HEK293 (cell line): ENCODE results near the gene FSD2.

ENCODE experiments used
- GFI1B ChIP-seq: fragments of 450-650 bp; formaldehyde crosslinking; IDR thresholded peaks from 2 replicates; pipeline ENCODE4 v1.5.1; 2016; ENCODE audit warnings: missing biosample characterization, missing genetic modification characterization
- GLI2 ChIP-seq: fragments of 450-650 bp; formaldehyde crosslinking; IDR thresholded peaks from 2 replicates; pipeline ENCODE4; 2017; ENCODE audit warnings: missing biosample characterization, missing genetic modification characterization, low read depth, borderline replicate concordance
- HOXD13 ChIP-seq: sonication (generic); formaldehyde crosslinking; IDR thresholded peaks from 2 replicates; pipeline ENCODE4 v1.8.0; 2022; ENCODE audit warnings: missing genetic modification reagents, borderline replicate concordance
- IKZF3 ChIP-seq: fragments of 450-650 bp; IDR thresholded peaks from 2 replicates; pipeline ENCODE4 v1.5.0; 2018; ENCODE audit warnings: missing biosample characterization, mild to moderate bottlenecking, missing genetic modification characterization, moderate library complexity
- KLF16 ChIP-seq: fragments of 450-650 bp; formaldehyde crosslinking; IDR thresholded peaks from 2 replicates; pipeline ENCODE4 v1.5.1; 2017; ENCODE audit warnings: missing biosample characterization, missing genetic modification characterization
- SP2 ChIP-seq: fragments of 450-650 bp; formaldehyde crosslinking; IDR thresholded peaks from 2 replicates; pipeline ENCODE4 v1.5.1; 2016; ENCODE audit warnings: missing biosample characterization, missing genetic modification characterization
- WT1 ChIP-seq: fragments of 450-650 bp; formaldehyde crosslinking; IDR thresholded peaks from 2 replicates; pipeline ENCODE4 v1.5.1; 2016; ENCODE audit warnings: missing biosample characterization, missing genetic modification characterization
- YY1 ChIP-seq: fragments of 450-650 bp; formaldehyde crosslinking; IDR thresholded peaks from 2 replicates; pipeline ENCODE4 v1.5.1; 2018; ENCODE audit warnings: missing biosample characterization, missing genetic modification characterization
- ZFHX2 ChIP-seq: fragments of 450-650 bp; formaldehyde crosslinking; conservative IDR thresholded peaks from 2 replicates; pipeline ENCODE4 v1.5.1; 2016; ENCODE audit warnings: missing biosample characterization, missing genetic modification characterization
- ZFP3 ChIP-seq: fragments of 450-650 bp; formaldehyde crosslinking; IDR thresholded peaks from 2 replicates; pipeline ENCODE4 v1.5.1; 2016; ENCODE audit warnings: low read depth, missing biosample characterization, missing genetic modification characterization
- ZFP69B ChIP-seq: fragments of 450-650 bp; formaldehyde crosslinking; IDR thresholded peaks from 2 replicates; pipeline ENCODE4 v1.5.1; 2016; ENCODE audit warnings: missing biosample characterization, missing genetic modification characterization
- ZIC2 ChIP-seq: fragments of 450-650 bp; formaldehyde crosslinking; IDR thresholded peaks from 2 replicates; pipeline ENCODE4 v1.5.1; 2016; ENCODE audit warnings: missing biosample characterization, missing genetic modification characterization
- ZNF10 ChIP-seq: fragments of 450-650 bp; formaldehyde crosslinking; IDR thresholded peaks from 2 replicates; pipeline ENCODE4 v1.5.1; 2017; ENCODE audit warnings: missing biosample characterization, missing genetic modification characterization
- ZNF114 ChIP-seq: fragments of 450-650 bp; formaldehyde crosslinking; IDR thresholded peaks from 2 replicates; pipeline ENCODE4 v1.5.0; 2017; ENCODE audit warnings: missing biosample characterization, missing genetic modification characterization
- ZNF138 ChIP-seq: fragments of 450-650 bp; formaldehyde crosslinking; IDR thresholded peaks from 2 replicates; pipeline ENCODE4 v1.5.1; 2016; ENCODE audit warnings: missing biosample characterization, missing genetic modification characterization, borderline replicate concordance
- ZNF16 ChIP-seq: fragments of 450-650 bp; formaldehyde crosslinking; IDR thresholded peaks from 2 replicates; pipeline ENCODE4 v1.5.1; 2016; ENCODE audit warnings: low read depth, missing biosample characterization, missing genetic modification characterization
- ZNF169 ChIP-seq: fragments of 450-650 bp; formaldehyde crosslinking; IDR thresholded peaks from 2 replicates; pipeline ENCODE4 v1.5.1; 2016; ENCODE audit warnings: missing biosample characterization, missing genetic modification characterization
- ZNF23 ChIP-seq: fragments of 450-650 bp; formaldehyde crosslinking; IDR thresholded peaks from 2 replicates; pipeline ENCODE4 v1.5.1; 2016; ENCODE audit warnings: missing biosample characterization, missing genetic modification characterization, borderline replicate concordance
- ZNF24 ChIP-seq: fragments of 450-650 bp; formaldehyde crosslinking; IDR thresholded peaks from 2 replicates; pipeline ENCODE4 v1.5.1; 2016; ENCODE audit warnings: missing biosample characterization, missing genetic modification characterization
- ZNF302 ChIP-seq: fragments of 450-650 bp; formaldehyde crosslinking; IDR thresholded peaks from 2 replicates; pipeline ENCODE4 v1.5.1; 2016; ENCODE audit warnings: missing biosample characterization, missing genetic modification characterization, low read depth
- ZNF350 ChIP-seq: fragments of 450-650 bp; formaldehyde crosslinking; IDR thresholded peaks from 2 replicates; pipeline ENCODE4 v1.5.0; 2017; ENCODE audit warnings: missing biosample characterization, mild to moderate bottlenecking, missing genetic modification characterization
- ZNF366 ChIP-seq: fragments of 450-650 bp; formaldehyde crosslinking; conservative IDR thresholded peaks from 2 replicates; pipeline ENCODE4 v1.5.1; 2016; ENCODE audit warnings: missing biosample characterization, missing genetic modification characterization
- ZNF37A ChIP-seq: fragments of 450-650 bp; IDR thresholded peaks from 2 replicates; pipeline ENCODE4 v1.5.1; 2018; ENCODE audit warnings: missing biosample characterization, missing genetic modification characterization
- ZNF416 ChIP-seq: fragments of 450-650 bp; formaldehyde crosslinking; IDR thresholded peaks from 2 replicates; pipeline ENCODE4 v1.5.1; 2016; ENCODE audit warnings: missing biosample characterization, missing genetic modification characterization
- ZNF529 ChIP-seq: fragments of 450-650 bp; formaldehyde crosslinking; IDR thresholded peaks from 2 replicates; pipeline ENCODE4 v1.5.1; 2017; ENCODE audit warnings: missing genetic modification characterization, missing biosample characterization; ENCODE audit not compliant: insufficient replicate concordance
- ZNF549 ChIP-seq: fragments of 450-650 bp; IDR thresholded peaks from 2 replicates; pipeline ENCODE4 v1.5.1; 2018; ENCODE audit warnings: missing biosample characterization, missing genetic modification characterization, mild to moderate bottlenecking, inconsistent platforms, moderate library complexity
- ZNF558 ChIP-seq: fragments of 450-650 bp; formaldehyde crosslinking; IDR thresholded peaks from 2 replicates; pipeline ENCODE4 v1.5.1; 2016; ENCODE audit warnings: missing biosample characterization, missing genetic modification characterization
- ZNF585B ChIP-seq: fragments of 450-650 bp; formaldehyde crosslinking; IDR thresholded peaks from 2 replicates; pipeline ENCODE4 v1.5.1; 2016; ENCODE audit warnings: missing biosample characterization, missing genetic modification characterization
- ZNF596 ChIP-seq: fragments of 450-650 bp; IDR thresholded peaks from 2 replicates; pipeline ENCODE4 v1.5.0; 2018; ENCODE audit warnings: missing biosample characterization, mild to moderate bottlenecking, missing genetic modification characterization, moderate library complexity
- ZNF600 ChIP-seq: fragments of 450-650 bp; formaldehyde crosslinking; IDR thresholded peaks from 2 replicates; pipeline ENCODE4 v1.5.1; 2016; ENCODE audit warnings: missing biosample characterization, missing genetic modification characterization
- ZNF623 ChIP-seq: fragments of 450-650 bp; formaldehyde crosslinking; IDR thresholded peaks from 2 replicates; pipeline ENCODE4 v1.5.1; 2016; ENCODE audit warnings: missing biosample characterization, missing genetic modification characterization
- ZNF707 ChIP-seq: fragments of 450-650 bp; formaldehyde crosslinking; IDR thresholded peaks from 2 replicates; pipeline ENCODE4 v1.5.1; 2016; ENCODE audit warnings: missing biosample characterization, missing genetic modification characterization
- ZNF830 ChIP-seq: fragments of 450-650 bp; IDR thresholded peaks from 2 replicates; pipeline ENCODE4 v1.5.0; 2018; ENCODE audit warnings: missing biosample characterization, missing genetic modification characterization, low read depth, mild to moderate bottlenecking, moderate library complexity
- ZSCAN23 ChIP-seq: fragments of 450-650 bp; formaldehyde crosslinking; IDR thresholded peaks from 2 replicates; pipeline ENCODE4 v1.5.1; 2016; ENCODE audit warnings: missing biosample characterization, missing genetic modification characterization
- TF ChIP-seq, protein P1 (sequence below): fragments of 450-650 bp; formaldehyde crosslinking; IDR thresholded peaks from 2 replicates; pipeline ENCODE4 v1.5.1; 2017; ENCODE audit warnings: missing biosample characterization, missing genetic modification characterization
- TF ChIP-seq, protein P2 (sequence below): fragments of 450-650 bp; formaldehyde crosslinking; IDR thresholded peaks from 2 replicates; pipeline ENCODE4; 2016; ENCODE audit warnings: missing biosample characterization, missing genetic modification characterization
- TF ChIP-seq, protein P3 (sequence below): fragments of 450-650 bp; formaldehyde crosslinking; IDR thresholded peaks from 2 replicates; pipeline ENCODE4 v1.5.1; 2016; ENCODE audit warnings: missing biosample characterization, missing genetic modification characterization
- TF ChIP-seq, protein P4 (sequence below): fragments of 450-650 bp; formaldehyde crosslinking; IDR thresholded peaks from 2 replicates; pipeline ENCODE4 v1.5.1; 2016; ENCODE audit warnings: missing biosample characterization, missing genetic modification characterization

The FSD2 gene

DNA sequence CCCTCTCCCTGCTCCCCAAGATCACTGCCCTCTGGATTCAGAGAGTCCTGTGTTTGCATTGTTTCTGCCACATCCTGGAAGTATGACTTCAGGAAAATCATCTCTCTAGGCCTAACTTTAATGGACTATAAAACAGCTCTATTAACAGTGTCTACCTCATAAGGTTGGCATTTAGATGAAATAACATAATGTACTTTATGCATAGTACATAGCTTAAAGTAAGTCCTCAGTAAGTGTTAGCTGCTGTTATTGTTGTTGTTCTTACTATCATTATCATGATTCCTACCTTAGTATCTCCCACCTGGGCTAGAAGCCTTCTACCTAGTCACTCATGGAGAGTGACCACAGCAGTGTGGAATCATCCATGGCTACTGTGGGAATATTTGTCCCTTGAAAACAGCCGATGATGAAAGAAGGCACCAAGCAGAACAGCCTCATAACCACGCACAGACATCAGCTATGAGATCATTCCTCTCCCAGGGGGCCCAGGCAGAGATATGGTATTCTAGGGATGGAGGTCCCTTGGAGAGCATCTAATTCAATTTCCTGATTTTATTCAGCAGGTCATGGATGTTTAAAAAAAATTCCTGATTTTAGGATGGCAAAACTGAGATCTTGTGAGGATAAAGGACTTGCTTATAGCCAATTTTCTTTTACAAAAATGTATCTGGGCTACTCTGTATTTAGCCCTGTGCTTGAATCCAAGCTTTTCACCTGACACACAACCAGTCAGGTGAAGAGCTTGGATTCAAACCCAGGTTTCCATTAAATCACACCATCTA is 1.9 kb downstream of the FSD2 start (continued):
- TF ChIP-seq ZNF350 (tag by site-specific recombination) (no peak), ZFP69B (tag by site-specific recombination) (peak; percentile 32; the same call in 1 of the 2 replicates), ZNF10 (no peak), ZIC2 (tag by site-specific recombination) (no peak; the same call in 1 of the 2 replicates), ZNF16 (tag by site-specific recombination) (no peak), IKZF3 (tag by site-specific recombination) (peak; percentile 64), ZNF366 (tag by site-specific recombination) (no peak; the same call in 1 of the 2 replicates), ZNF23 (tag by site-specific recombination) (no peak), ZNF549 (tag by site-specific recombination) (no peak), ZNF114 (tag by site-specific recombination) (no peak), ZNF558 (tag by site-specific recombination) (no peak), ZNF596 (tag by site-specific recombination) (no peak), YY1 (tag by site-specific recombination) (no peak), ZNF37A (tag by site-specific recombination) (no peak), ZNF707 (tag by site-specific recombination) (no peak), GLI2 (tag by site-specific recombination) (no peak), ZNF302 (tag by site-specific recombination) (no peak), ZNF600 (tag by site-specific recombination) (peak; percentile 79), ZNF830 (tag by site-specific recombination) (no peak), ZFHX2 (tag by site-specific recombination) (no peak), ZNF585B (tag by site-specific recombination) (no peak), GFI1B (tag by site-specific recombination) (no peak), ZNF169 (tag by site-specific recombination) (no peak), ZNF416 (tag by site-specific recombination) (no peak), WT1 (tag by site-specific recombination) (no peak), ZNF529 (no peak), ZNF24 (tag by site-specific recombination) (peak; percentile 41; the same call in 1 of the 2 replicates), ZNF138 (tag by site-specific recombination) (no peak), ZFP3 (tag by site-specific recombination) (no peak), ZSCAN23 (tag by site-specific recombination) (no peak), HOXD13 (CRISPR knock-in tag) (no peak), ZNF623 (tag by site-specific recombination) (no peak), SP2 (tag by site-specific recombination) (no peak), KLF16 (tag by site-specific recombination) (no peak)
- TF ChIP-seq, protein P1, sequence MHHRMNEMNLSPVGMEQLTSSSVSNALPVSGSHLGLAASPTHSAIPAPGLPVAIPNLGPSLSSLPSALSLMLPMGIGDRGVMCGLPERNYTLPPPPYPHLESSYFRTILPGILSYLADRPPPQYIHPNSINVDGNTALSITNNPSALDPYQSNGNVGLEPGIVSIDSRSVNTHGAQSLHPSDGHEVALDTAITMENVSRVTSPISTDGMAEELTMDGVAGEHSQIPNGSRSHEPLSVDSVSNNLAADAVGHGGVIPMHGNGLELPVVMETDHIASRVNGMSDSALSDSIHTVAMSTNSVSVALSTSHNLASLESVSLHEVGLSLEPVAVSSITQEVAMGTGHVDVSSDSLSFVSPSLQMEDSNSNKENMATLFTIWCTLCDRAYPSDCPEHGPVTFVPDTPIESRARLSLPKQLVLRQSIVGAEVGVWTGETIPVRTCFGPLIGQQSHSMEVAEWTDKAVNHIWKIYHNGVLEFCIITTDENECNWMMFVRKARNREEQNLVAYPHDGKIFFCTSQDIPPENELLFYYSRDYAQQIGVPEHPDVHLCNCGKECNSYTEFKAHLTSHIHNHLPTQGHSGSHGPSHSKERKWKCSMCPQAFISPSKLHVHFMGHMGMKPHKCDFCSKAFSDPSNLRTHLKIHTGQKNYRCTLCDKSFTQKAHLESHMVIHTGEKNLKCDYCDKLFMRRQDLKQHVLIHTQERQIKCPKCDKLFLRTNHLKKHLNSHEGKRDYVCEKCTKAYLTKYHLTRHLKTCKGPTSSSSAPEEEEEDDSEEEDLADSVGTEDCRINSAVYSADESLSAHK (tag by site-specific recombination): no peak
- TF ChIP-seq, protein P2, sequence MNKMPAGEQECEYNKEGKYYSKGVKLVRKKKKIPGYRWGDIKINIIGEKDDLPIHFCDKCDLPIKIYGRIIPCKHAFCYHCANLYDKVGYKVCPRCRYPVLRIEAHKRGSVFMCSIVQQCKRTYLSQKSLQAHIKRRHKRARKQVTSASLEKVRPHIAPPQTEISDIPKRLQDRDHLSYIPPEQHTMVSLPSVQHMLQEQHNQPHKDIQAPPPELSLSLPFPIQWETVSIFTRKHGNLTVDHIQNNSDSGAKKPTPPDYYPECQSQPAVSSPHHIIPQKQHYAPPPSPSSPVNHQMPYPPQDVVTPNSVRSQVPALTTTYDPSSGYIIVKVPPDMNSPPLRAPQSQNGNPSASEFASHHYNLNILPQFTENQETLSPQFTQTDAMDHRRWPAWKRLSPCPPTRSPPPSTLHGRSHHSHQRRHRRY (tag by site-specific recombination): no peak
- TF ChIP-seq, protein P3, sequence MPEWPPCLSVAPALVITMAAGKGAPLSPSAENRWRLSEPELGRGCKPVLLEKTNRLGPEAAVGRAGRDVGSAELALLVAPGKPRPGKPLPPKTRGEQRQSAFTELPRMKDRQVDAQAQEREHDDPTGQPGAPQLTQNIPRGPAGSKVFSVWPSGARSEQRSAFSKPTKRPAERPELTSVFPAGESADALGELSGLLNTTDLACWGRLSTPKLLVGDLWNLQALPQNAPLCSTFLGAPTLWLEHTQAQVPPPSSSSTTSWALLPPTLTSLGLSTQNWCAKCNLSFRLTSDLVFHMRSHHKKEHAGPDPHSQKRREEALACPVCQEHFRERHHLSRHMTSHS: no peak
- TF ChIP-seq, protein P4, sequence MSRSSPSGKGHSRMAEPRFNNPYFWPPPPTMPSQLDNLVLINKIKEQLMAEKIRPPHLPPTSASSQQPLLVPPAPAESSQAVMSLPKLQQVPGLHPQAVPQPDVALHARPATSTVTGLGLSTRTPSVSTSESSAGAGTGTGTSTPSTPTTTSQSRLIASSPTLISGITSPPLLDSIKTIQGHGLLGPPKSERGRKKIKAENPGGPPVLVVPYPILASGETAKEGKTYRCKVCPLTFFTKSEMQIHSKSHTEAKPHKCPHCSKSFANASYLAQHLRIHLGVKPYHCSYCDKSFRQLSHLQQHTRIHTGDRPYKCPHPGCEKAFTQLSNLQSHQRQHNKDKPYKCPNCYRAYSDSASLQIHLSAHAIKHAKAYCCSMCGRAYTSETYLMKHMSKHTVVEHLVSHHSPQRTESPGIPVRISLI (tag by site-specific recombination): no peak
